Measurements from ENCODE around the gene P4HB.

P4HB gene

GRCh38 chr17:81801327-81801726 lies 59.0 kb downstream of the P4HB start:
- no peak for TF ChIP-seq ZBTB7A (IDR thresholded peaks at IDR 0.05; ENCODE audit: low read depth)

- TF ChIP-seq MAX (IDR thresholded peaks at IDR 0.05) = no peak
- TF ChIP-seq FOXM1 (IDR thresholded peaks at IDR 0.05; ENCODE audit: borderline replicate concordance, low read depth) = no peak
- TF ChIP-seq EP300 (IDR thresholded peaks at IDR 0.05; ENCODE audit: borderline replicate concordance) = no peak
- TF ChIP-seq EGR1 (IDR thresholded peaks at IDR 0.05) = no peak
- no peak for TF ChIP-seq RAD21 (IDR thresholded peaks at IDR 0.05; ENCODE audit: low read depth)
- no peak for TF ChIP-seq ZBTB7A (IDR thresholded peaks at IDR 0.05; ENCODE audit: low read depth)
- no peak for TF ChIP-seq NFIC (IDR thresholded peaks at IDR 0.05)
- TF ChIP-seq TCF12 (IDR thresholded peaks at IDR 0.05; ENCODE audit: low read depth) = no peak
- TF ChIP-seq YY1 (IDR thresholded peaks at IDR 0.05; ENCODE audit: low read depth) = no peak
- no peak for TF ChIP-seq TEAD4 (IDR thresholded peaks at IDR 0.05)
- no peak for TF ChIP-seq TAF1 (IDR thresholded peaks at IDR 0.05; ENCODE audit: low read depth)
- TF ChIP-seq CEBPB (IDR thresholded peaks at IDR 0.05) = no peak; the same call in 1 of the 2 replicates
- no peak for TF ChIP-seq CREB1 (IDR thresholded peaks at IDR 0.05; ENCODE audit: low read depth)
- TF ChIP-seq USF1 (IDR thresholded peaks at IDR 0.05) = no peak
- no peak for TF ChIP-seq REST (IDR thresholded peaks at IDR 0.05; ENCODE audit: low read depth)
These were observed 65.8 kb downstream of the P4HB start for GRCh38 chr17:81794509-81794908.

GRCh38 chr17:81794074-81794476 lies 66.3 kb downstream of the P4HB start:
- no peak for TF ChIP-seq USF1 (IDR thresholded peaks at IDR 0.05)
- TF ChIP-seq ZBTB7A (IDR thresholded peaks at IDR 0.05; ENCODE audit: low read depth) = no peak
- TF ChIP-seq RAD21 (IDR thresholded peaks at IDR 0.05; ENCODE audit: low read depth) = no peak
- no peak for TF ChIP-seq REST (IDR thresholded peaks at IDR 0.05; ENCODE audit: low read depth)
- TF ChIP-seq FOXM1 (IDR thresholded peaks at IDR 0.05; ENCODE audit: borderline replicate concordance, low read depth) = no peak
- no peak for TF ChIP-seq TEAD4 (IDR thresholded peaks at IDR 0.05)
- no peak for TF ChIP-seq CEBPB (IDR thresholded peaks at IDR 0.05)
- TF ChIP-seq EP300 (IDR thresholded peaks at IDR 0.05; ENCODE audit: borderline replicate concordance) = no peak
- TF ChIP-seq EGR1 (IDR thresholded peaks at IDR 0.05) = no peak
- TF ChIP-seq TCF12 (IDR thresholded peaks at IDR 0.05; ENCODE audit: low read depth) = no peak
- TF ChIP-seq MAX (IDR thresholded peaks at IDR 0.05) = no peak
- no peak for TF ChIP-seq CREB1 (IDR thresholded peaks at IDR 0.05; ENCODE audit: low read depth)
- no peak for TF ChIP-seq YY1 (IDR thresholded peaks at IDR 0.05; ENCODE audit: low read depth)
- no peak for TF ChIP-seq NFIC (IDR thresholded peaks at IDR 0.05)
- TF ChIP-seq TAF1 (IDR thresholded peaks at IDR 0.05; ENCODE audit: low read depth) = no peak
